Activated naive CD8-positive, alpha-beta T cell treated with anti-CD3 and anti-CD28 coated beads, Interleukin-2, amount 50 U/mL, for 16 hours (primary cell): ENCODE data around the gene ATP2B3.

Experiments
- DNase-seq: peaks from one replicate; pipeline ENCODE4 v3.0.0-alpha.2; 2020; ENCODE audit warnings: low read depth, low spot score

The ATP2B3 gene

GRCh38 chrX:153568451-153569011, 51.1 kb downstream of the ATP2B3 start:
- DNase-seq = no peak

GRCh38 chrX:153569475-153569874, 52.0 kb downstream of the ATP2B3 start:
- DNase-seq = no peak

GRCh38 chrX:153571534-153571908, 54.1 kb downstream of the ATP2B3 start:
- DNase-seq = no peak

- DNase-seq = no peak
Measured at GRCh38 chrX:153572601-153573000, 55.2 kb downstream of the ATP2B3 start.

- no peak for DNase-seq
Measured at GRCh38 chrX:153573984-153574383, 56.5 kb downstream of the ATP2B3 start.

- DNase-seq = no peak
Measured at GRCh38 chrX:153576239-153576870, 58.9 kb downstream of the ATP2B3 start.

- DNase-seq = no peak
Measured at GRCh38 chrX:153576961-153577360, 59.5 kb downstream of the ATP2B3 start.

GRCh38 chrX:153578200-153578835, 60.9 kb downstream of the ATP2B3 start:
- no peak for DNase-seq

GRCh38 chrX:153578889-153579288, 61.4 kb downstream of the ATP2B3 start:
- no peak for DNase-seq

- DNase-seq = no peak
Measured at GRCh38 chrX:153580700-153581386, 63.4 kb downstream of the ATP2B3 start.

GRCh38 chrX:153582896-153583295, 65.5 kb downstream of the ATP2B3 start:
- DNase-seq = peak; percentile 38

- DNase-seq = no peak
Measured at GRCh38 chrX:153583433-153583832, 66.0 kb downstream of the ATP2B3 start.

GRCh38 chrX:153585827-153586226, 68.4 kb downstream of the ATP2B3 start:
- DNase-seq = no peak

GRCh38 chrX:153587342-153587741, 69.9 kb downstream of the ATP2B3 start:
- no peak for DNase-seq

- no peak for DNase-seq
Measured at GRCh38 chrX:153588021-153588781, 70.8 kb downstream of the ATP2B3 start.

- no peak for DNase-seq
Measured at GRCh38 chrX:153588782-153589446, 71.5 kb downstream of the ATP2B3 start.

GRCh38 chrX:153590961-153591956, 73.8 kb downstream of the ATP2B3 start:
- DNase-seq = no peak

- no peak for DNase-seq
Measured at GRCh38 chrX:153592091-153592833, 74.8 kb downstream of the ATP2B3 start.

GRCh38 chrX:153592966-153593688, 75.7 kb downstream of the ATP2B3 start:
- no peak for DNase-seq
